Mucosa of rectum (tissue), 2 donors: ENCODE measurements around the gene PNMA1.

Source experiments
- H3K27ac ChIP-seq, 2 donors: one replicate each; pipeline ENCODE4 v1.7.0; 2013; ENCODE audit warnings: inconsistent platforms in 2 of 2, low read depth in 2 of 2, low read length in 2 of 2
- H3K27me3 ChIP-seq, 2 donors: one replicate each; pipeline ENCODE4 v1.7.0; 2013; ENCODE audit warnings: low read length in 2 of 2; ENCODE audit not compliant: control insufficient read depth in 2 of 2, insufficient read depth in 2 of 2
- H3K36me3 ChIP-seq, 2 donors: one replicate each; pipeline ENCODE4 v1.7.0; 2013; ENCODE audit warnings: low read length in 2 of 2; ENCODE audit not compliant: control insufficient read depth in 2 of 2, insufficient read depth in 2 of 2
- H3K4me1 ChIP-seq, 2 donors: one replicate each; pipeline ENCODE4 v1.7.0; 2013; ENCODE audit warnings: low read length in 2 of 2, mild to moderate bottlenecking in 1 of 2; ENCODE audit not compliant: control insufficient read depth in 2 of 2, insufficient read depth in 2 of 2
- H3K4me3 ChIP-seq, 2 donors: one replicate each; pipeline ENCODE4 v1.7.0; 2013; ENCODE audit warnings: low read length in 2 of 2
- H3K9ac ChIP-seq, 2 donors: one replicate each; pipeline ENCODE4 v1.7.0; 2013; ENCODE audit warnings: low read length in 2 of 2, low read depth in 1 of 2, mild to moderate bottlenecking in 1 of 2
- H3K9me3 ChIP-seq, 2 donors: one replicate each; pipeline ENCODE4 v1.7.0; 2013; ENCODE audit warnings: low read length in 2 of 2; ENCODE audit not compliant: control insufficient read depth in 2 of 2
- donor health status: healthy.
- donor health status: Normal muscosa, but diverticular disease.

The PNMA1 gene

DNA sequence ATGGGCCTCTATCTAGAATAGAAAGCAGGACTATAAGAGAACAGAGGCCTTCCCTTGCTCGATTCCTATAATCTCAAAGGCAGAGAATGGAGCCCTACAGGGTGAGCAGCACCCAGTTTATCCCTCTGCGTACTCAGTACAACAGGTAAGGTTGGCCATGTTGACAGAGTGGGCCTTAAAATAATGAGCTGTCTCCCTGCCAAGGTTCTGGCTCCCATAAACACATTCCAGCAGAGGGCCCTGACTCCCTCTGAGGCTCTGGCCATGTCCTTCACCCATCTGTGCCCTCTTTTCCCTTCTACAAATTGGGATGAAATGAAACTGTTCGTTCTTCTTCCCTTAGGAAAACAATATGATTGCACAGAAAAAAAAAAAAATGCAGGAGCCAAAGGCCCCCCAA is 16.9 kb upstream of the PNMA1 start:
- no peaks in the 10 kb centered on the region for H3K9me3 ChIP-seq
- H3K36me3 ChIP-seq: peaks cover 29 to 44% of the 10 kb centered on the region in 2 donors
- H3K27me3 ChIP-seq: no peaks in the 10 kb centered on the region
- H3K27ac ChIP-seq: peak overlapping the region in 1 of 2 donors; percentile 79
- no peak overlapping the region for H3K9ac ChIP-seq
- H3K4me3 ChIP-seq: no peak overlapping the region
- peaks cover 14 to 44% of the 10 kb centered on the region in 2 donors for H3K4me1 ChIP-seq

- Histone ChIP-seq H3K9me3 (no peaks in the 10 kb centered on the region), H3K36me3 (peaks cover 38 to 49% of the 10 kb centered on the region in 2 donors), H3K9ac (peak overlapping the region in 1 of 2 donors; percentile 42), H3K4me3 (no peak overlapping the region), H3K27ac (peak overlapping the region; percentile 61 to 79), H3K27me3 (no peaks in the 10 kb centered on the region), H3K4me1 (peaks cover 18 to 46% of the 10 kb centered on the region in 2 donors)
Observed at GRCh38 chr14:73729556-73730265, 15.5 kb upstream of the PNMA1 start.

DNA sequence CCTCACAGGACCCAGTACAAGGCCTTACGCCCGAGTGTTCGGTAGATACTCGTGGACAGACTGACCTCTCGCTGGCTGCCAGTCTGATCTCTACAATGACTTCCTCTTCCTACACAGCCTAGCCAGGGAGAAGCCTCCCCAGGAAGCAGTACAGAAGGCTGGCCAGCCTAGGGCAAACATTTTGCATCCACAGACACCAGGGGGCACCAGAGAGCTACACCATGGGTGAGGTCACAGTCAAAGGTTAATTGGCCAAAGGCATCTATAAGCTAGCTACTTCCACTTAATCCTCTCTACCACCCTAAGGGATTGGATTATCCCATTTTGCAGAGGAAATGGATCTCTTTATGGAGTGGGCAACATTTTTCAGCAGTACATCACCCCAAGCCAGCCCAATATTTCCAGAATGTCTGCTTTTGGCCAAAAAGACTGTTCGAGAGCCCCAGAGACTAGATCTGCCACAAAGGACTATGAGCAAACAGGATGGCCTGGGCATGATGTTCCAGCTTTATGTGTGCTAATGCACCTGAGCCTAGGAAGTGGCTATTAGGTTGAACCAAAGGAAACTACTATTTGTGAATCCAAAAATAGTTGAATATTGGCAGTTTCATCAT is 14.6 kb upstream of the PNMA1 start:
- peak overlapping the region; percentile 5 to 44 for H3K9ac ChIP-seq
- peak overlapping the region in 1 of 2 donors; percentile 5 for H3K4me3 ChIP-seq

GRCh38 chr14:73727166-73727565 is 13.0 kb upstream of the PNMA1 start:
- H3K9ac ChIP-seq: no peak overlapping the region
- peaks cover 21 to 54% of the 10 kb centered on the region in 2 donors for H3K4me1 ChIP-seq
- no peaks in the 10 kb centered on the region for H3K9me3 ChIP-seq
- H3K27ac ChIP-seq: no peak overlapping the region
- H3K4me3 ChIP-seq: no peak overlapping the region
- peaks cover 60 to 67% of the 10 kb centered on the region in 2 donors for H3K36me3 ChIP-seq
- no peaks in the 10 kb centered on the region for H3K27me3 ChIP-seq

More for the DNA sequence above, 14.6 kb upstream of the PNMA1 start:
- Histone ChIP-seq H3K9me3 (no peaks in the 10 kb centered on the region), H3K4me1 (peaks cover 18 to 51% of the 10 kb centered on the region in 2 donors), H3K27ac (peak overlapping the region; percentile 61 to 79), H3K36me3 (peaks cover 45 to 51% of the 10 kb centered on the region in 2 donors), H3K27me3 (no peaks in the 10 kb centered on the region)

- peaks cover 68 to 74% of the 10 kb centered on the region in 2 donors for H3K36me3 ChIP-seq
- no peak overlapping the region for H3K9ac ChIP-seq
- peak overlapping the region in 1 of 2 donors; percentile 71 for H3K27ac ChIP-seq
- peaks cover 21 to 54% of the 10 kb centered on the region in 2 donors for H3K4me1 ChIP-seq
- no peaks in the 10 kb centered on the region for H3K9me3 ChIP-seq
- no peak overlapping the region for H3K4me3 ChIP-seq
- no peaks in the 10 kb centered on the region for H3K27me3 ChIP-seq
Observed at GRCh38 chr14:73726025-73726961, 12.1 kb upstream of the PNMA1 start.

- no peaks in the 10 kb centered on the region for H3K27me3 ChIP-seq
- peak overlapping the region; percentile 50 to 71 for H3K27ac ChIP-seq
- H3K4me3 ChIP-seq: no peak overlapping the region
- no peaks in the 10 kb centered on the region for H3K9me3 ChIP-seq
- no peak overlapping the region for H3K9ac ChIP-seq
- H3K36me3 ChIP-seq: peaks cover 77 to 83% of the 10 kb centered on the region in 2 donors
- peaks cover 21 to 45% of the 10 kb centered on the region in 2 donors for H3K4me1 ChIP-seq
Observed at GRCh38 chr14:73725116-73726024, 11.2 kb upstream of the PNMA1 start.

DNA sequence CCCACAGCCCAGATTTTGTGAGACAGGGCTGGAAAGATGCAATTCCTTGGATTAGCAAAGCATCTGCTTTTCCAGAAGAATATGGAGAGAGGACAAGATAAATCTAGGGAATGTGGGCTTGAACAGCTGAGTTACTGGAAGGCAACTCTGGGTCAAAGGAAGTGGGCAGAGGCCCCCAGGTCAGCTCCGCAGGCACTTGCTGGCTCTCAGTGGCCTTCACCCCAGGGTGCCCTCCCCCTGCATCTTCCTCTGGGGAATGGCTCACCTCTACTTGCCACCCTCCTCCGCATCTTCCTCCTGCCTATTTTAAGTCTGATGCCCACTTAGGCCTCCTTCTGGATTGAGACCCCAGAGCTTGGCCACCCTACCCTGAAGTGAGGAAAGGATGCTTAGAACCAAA is 10.5 kb upstream of the PNMA1 start:
- Histone ChIP-seq H3K36me3 (peaks cover 80 to 85% of the 10 kb centered on the region in 2 donors), H3K4me1 (peaks cover 21 to 38% of the 10 kb centered on the region in 2 donors), H3K27me3 (no peaks in the 10 kb centered on the region), H3K9ac (no peak overlapping the region), H3K27ac (peak overlapping the region; percentile 50 to 71), H3K9me3 (no peaks in the 10 kb centered on the region), H3K4me3 (no peak overlapping the region)

DNA sequence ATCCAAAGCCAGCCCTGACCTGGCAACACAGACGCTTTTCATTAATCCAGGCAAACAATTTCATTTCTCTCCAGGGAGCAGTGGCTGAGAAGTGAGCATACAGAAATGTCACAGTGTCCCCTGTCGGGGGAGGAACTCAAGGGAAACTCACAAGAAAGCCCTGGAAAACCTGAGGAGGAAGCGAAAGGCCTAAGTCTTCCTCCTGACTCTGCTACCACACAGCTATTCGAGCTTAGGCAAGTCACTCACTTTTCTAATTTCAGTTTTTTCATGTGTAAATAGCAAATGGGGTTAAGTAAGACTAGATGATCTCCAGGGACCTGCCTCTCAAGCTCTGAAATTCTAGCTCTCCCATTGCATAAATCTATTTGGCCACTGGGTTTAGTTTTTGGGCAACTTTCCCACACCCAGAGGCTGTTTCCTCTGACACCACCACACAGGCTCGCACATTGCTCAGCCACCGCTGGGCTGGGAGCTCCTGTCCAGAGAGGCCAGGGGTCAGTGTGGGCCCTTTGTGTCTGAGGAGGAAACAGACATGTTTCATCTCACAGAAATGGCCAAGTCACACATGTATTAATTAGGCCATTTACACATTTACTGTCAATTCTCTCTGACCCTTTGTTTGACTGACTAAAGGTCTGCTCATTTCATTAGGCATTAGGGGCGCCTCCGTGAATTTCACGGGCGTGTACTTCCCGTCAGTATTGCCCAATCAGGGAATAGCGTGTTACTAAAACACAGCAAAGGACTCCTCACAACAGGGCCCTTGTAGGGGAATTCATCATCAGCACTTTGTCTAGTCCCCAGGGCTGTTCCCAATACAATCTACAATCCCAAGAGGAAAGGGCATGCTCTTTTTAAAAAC is 9.8 kb upstream of the PNMA1 start:
- H3K4me1 ChIP-seq: peaks cover 20 to 32% of the 10 kb centered on the region in 2 donors
- H3K27ac ChIP-seq: peak overlapping the region; percentile 50 to 71
- H3K36me3 ChIP-seq: peaks cover 81 to 85% of the 10 kb centered on the region in 2 donors
- H3K9me3 ChIP-seq: no peaks in the 10 kb centered on the region
- no peak overlapping the region for H3K4me3 ChIP-seq
- no peak overlapping the region for H3K9ac ChIP-seq
- no peaks in the 10 kb centered on the region for H3K27me3 ChIP-seq
